DND-41 (cell line): ENCODE measurements around the gene RBMS3.

ENCODE experiments used
- ATAC-seq: fragments of 200-7000 bp; cut with Tn5 transposase; 3 replicates; pipeline ENCODE4 v1.9.1; 2021; ENCODE audit warnings: low read depth; ENCODE audit not compliant: insufficient read depth
- DNase-seq: peaks from one replicate; pipeline ENCODE4 v3.0.0-alpha.2; 2020
- H2AFZ ChIP-seq: 2 replicates; pipeline ENCODE4 v1.6.0; 2012; ENCODE audit warnings: low read depth, low read length
- H3K27ac ChIP-seq: 2 replicates; pipeline ENCODE4 v1.5.1; 2012; ENCODE audit warnings: low read length, inconsistent platforms
- H3K27me3 ChIP-seq: fragments of 200-600 bp; sonication (generic); 2 replicates; pipeline ENCODE4 v1.6.0; 2012; ENCODE audit warnings: low read length, mild to moderate bottlenecking, inconsistent platforms; ENCODE audit not compliant: insufficient read depth, poor library complexity
- H3K36me3 ChIP-seq: 2 replicates; pipeline ENCODE4 v1.5.1; 2012; ENCODE audit warnings: low read length, inconsistent platforms; ENCODE audit not compliant: insufficient read depth
- H3K4me1 ChIP-seq: 2 replicates; pipeline ENCODE4 v1.5.1; 2012; ENCODE audit warnings: mild to moderate bottlenecking, low read length; ENCODE audit not compliant: insufficient read depth
- H3K4me2 ChIP-seq: 2 replicates; pipeline ENCODE4 v1.6.0; 2012; ENCODE audit warnings: mild to moderate bottlenecking, moderate library complexity, low read length, inconsistent platforms; ENCODE audit not compliant: insufficient read depth
- H3K4me3 ChIP-seq, 2 experiments: fragments of 200-600 bp in 1 of 2; shearing (Covaris generic) in 1 of 2; 2 replicates each; pipeline ENCODE4 v1.5.1; 2012 to 2016; ENCODE audit warnings: inconsistent platforms in 2 of 2, low read length in 2 of 2, mild to moderate bottlenecking in 2 of 2, low read depth in 1 of 2, moderate library complexity in 1 of 2
- H3K79me2 ChIP-seq: 2 replicates; pipeline ENCODE4 v1.6.0; 2012; ENCODE audit warnings: low read length, inconsistent platforms; ENCODE audit not compliant: insufficient read depth
- H3K9ac ChIP-seq: 2 replicates; pipeline ENCODE4 v1.6.0; 2012; ENCODE audit warnings: low read depth, mild to moderate bottlenecking, inconsistent platforms, low read length, moderate library complexity
- H3K9me3 ChIP-seq: 2 replicates; pipeline ENCODE4 v1.5.1; 2012; ENCODE audit warnings: low read length, moderate library complexity, mild to moderate bottlenecking, inconsistent platforms; ENCODE audit not compliant: insufficient read depth, severe bottlenecking
- H4K20me1 ChIP-seq: 2 replicates; pipeline ENCODE4 v1.6.0; 2012; ENCODE audit warnings: low read length; ENCODE audit not compliant: insufficient read depth
- CTCF ChIP-seq: IDR thresholded peaks from 2 replicates; pipeline ENCODE4 v1.5.1; 2012; ENCODE audit warnings: borderline replicate concordance, low read length, moderate library complexity, mild to moderate bottlenecking; ENCODE audit not compliant: poor library complexity, severe bottlenecking; ENCODE audit errors: extremely low read depth
- EZH2 ChIP-seq: IDR thresholded peaks from 3 replicates; pipeline ENCODE4 v1.6.1; 2012; ENCODE audit warnings: borderline replicate concordance, low read depth, mild to moderate bottlenecking, moderate library complexity, low read length, inconsistent platforms; ENCODE audit not compliant: severe bottlenecking

Gene RBMS3

DNA sequence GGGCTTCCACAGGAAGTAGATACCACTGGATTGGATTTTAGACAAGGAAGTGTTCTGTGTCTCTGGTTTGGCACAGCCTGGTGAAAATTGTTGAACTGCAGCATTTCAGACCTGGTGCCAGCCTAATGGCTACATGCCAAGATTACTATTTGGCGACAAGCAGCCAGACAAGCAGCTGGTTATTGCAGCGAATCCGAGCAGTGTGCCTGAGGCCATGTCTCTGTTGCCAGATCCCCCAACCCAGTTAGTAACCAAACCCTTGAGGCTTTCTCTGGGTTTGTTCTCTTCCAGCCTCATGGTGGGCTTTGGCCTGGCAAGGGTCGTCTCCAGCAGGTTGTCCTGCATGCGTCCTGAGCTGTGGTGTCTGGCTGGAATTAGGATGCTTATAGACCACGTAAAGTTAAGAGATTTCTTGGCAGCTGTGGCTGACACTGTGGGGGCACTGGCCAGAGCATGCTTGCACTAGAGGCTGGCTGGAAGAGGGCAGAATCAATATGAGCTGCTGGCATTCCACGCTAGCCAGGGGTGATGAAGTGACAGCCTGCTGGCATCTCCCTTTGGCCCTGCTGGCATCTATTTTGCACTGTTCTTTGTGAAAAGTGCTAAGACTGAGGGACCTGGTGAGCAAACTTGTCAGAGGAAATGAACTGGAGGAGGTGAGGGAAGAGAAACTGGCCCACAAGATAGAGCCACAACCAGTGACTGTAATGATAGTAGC lies 172.6 kb downstream of the RBMS3 start:
- Histone ChIP-seq H3K9ac (no peak overlapping the region), H3K79me2 (no peaks in the 10 kb centered on the region), H3K27ac (no peak overlapping the region), H3K4me2 (no peak overlapping the region), H2AFZ (no peak overlapping the region), H3K27me3 (no peaks in the 10 kb centered on the region), H3K4me1 (no peaks in the 10 kb centered on the region), H3K9me3 (no peaks in the 10 kb centered on the region), H3K36me3 (no peaks in the 10 kb centered on the region), H4K20me1 (no peaks in the 10 kb centered on the region), H3K4me3 (no peak overlapping the region)
- DNase-seq: no peak
- no peak for TF ChIP-seq CTCF
- no peak for TF ChIP-seq EZH2
- ATAC-seq: no peak

- H3K27ac ChIP-seq: no peak overlapping the region
- H3K79me2 ChIP-seq: no peaks in the 10 kb centered on the region
- H3K4me2 ChIP-seq: no peak overlapping the region
- no peaks in the 10 kb centered on the region for H4K20me1 ChIP-seq
- no peak overlapping the region for H3K4me3 ChIP-seq
- no peak overlapping the region for H3K9ac ChIP-seq
- H3K9me3 ChIP-seq: no peaks in the 10 kb centered on the region
- no peaks in the 10 kb centered on the region for H3K4me1 ChIP-seq
- ATAC-seq: no peak
- no peak for DNase-seq
- H3K36me3 ChIP-seq: no peaks in the 10 kb centered on the region
- TF ChIP-seq EZH2: no peak
- TF ChIP-seq CTCF: no peak
- no peak overlapping the region for H2AFZ ChIP-seq
- no peaks in the 10 kb centered on the region for H3K27me3 ChIP-seq
Observed at GRCh38 chr3:29454161-29454611, 173.3 kb downstream of the RBMS3 start.

DNA sequence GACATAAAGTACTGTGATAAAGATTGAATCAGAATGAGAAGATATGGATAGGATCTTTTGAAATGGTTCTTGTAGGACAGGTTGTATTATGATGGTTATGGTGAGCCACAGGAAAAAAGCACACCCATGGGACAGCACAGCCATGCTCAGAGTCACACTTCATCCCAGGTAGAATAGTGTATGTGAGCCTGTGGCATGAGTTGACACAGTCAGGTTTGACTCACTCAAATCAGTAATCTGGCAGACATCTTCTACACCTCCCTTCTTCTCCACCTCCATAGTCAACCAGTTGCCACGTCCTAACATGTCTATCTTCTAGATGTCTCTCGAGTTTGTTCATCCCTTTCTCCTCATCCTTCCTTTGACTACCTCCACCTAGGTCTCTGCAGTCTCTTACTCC lies 176.0 kb downstream of the RBMS3 start:
- no peak for ATAC-seq
- H4K20me1 ChIP-seq: no peaks in the 10 kb centered on the region

More for the DNA sequence above, 176.0 kb downstream of the RBMS3 start:
- no peak overlapping the region for H2AFZ ChIP-seq
- no peaks in the 10 kb centered on the region for H3K79me2 ChIP-seq
- no peaks in the 10 kb centered on the region for H3K27me3 ChIP-seq
- no peaks in the 10 kb centered on the region for H3K4me1 ChIP-seq
- no peaks in the 10 kb centered on the region for H3K9me3 ChIP-seq
- no peak overlapping the region for H3K9ac ChIP-seq
- H3K36me3 ChIP-seq: no peaks in the 10 kb centered on the region
- no peak overlapping the region for H3K4me3 ChIP-seq
- no peak overlapping the region for H3K27ac ChIP-seq
- no peak for DNase-seq
- no peak overlapping the region for H3K4me2 ChIP-seq
- no peak for TF ChIP-seq EZH2
- no peak for TF ChIP-seq CTCF
